HepG2 (cell line): ENCODE data around the gene STIMATE. TPM values are rescaled to one million over a fixed set of nuclear protein-coding genes. Genes with fewer than 3 reads are reported as not detected.

Experiments
- AHR ChIP-seq: IDR thresholded peaks from 2 replicates; pipeline ENCODE4 v1.6.1; 2018; ENCODE audit warnings: missing genetic modification reagents, missing compliant biosample characterization
- JARID2 ChIP-seq: sonication (generic); formaldehyde crosslinking; IDR thresholded peaks from 2 replicates; pipeline ENCODE4 v1.8.1; 2023; ENCODE audit warnings: missing genetic modification reagents, inconsistent platforms; ENCODE audit not compliant: insufficient replicate concordance
- MED1 ChIP-seq: sonication (generic); formaldehyde crosslinking; IDR thresholded peaks from 2 replicates; pipeline ENCODE4 v1.4.0; 2020; ENCODE audit warnings: missing genetic modification reagents
- NFIB ChIP-seq: sonication (generic); formaldehyde crosslinking; IDR thresholded peaks from 2 replicates; pipeline ENCODE4 v1.9.0; 2021; ENCODE audit warnings: missing genetic modification reagents, mild to moderate bottlenecking, borderline replicate concordance
- PAXIP1 ChIP-seq: sonication (generic); formaldehyde crosslinking; conservative IDR thresholded peaks from 2 replicates; pipeline ENCODE4 v1.4.0; 2020; ENCODE audit warnings: mild to moderate bottlenecking, missing genetic modification reagents, moderate library complexity
- RBAK ChIP-seq: sonication (generic); formaldehyde crosslinking; IDR thresholded peaks from 2 replicates; pipeline ENCODE4 v1.5.1; 2020; ENCODE audit warnings: mild to moderate bottlenecking, missing genetic modification reagents
- THRA ChIP-seq: sonication (generic); formaldehyde crosslinking; IDR thresholded peaks from 2 replicates; pipeline ENCODE4 v1.4.0; 2020; ENCODE audit warnings: missing genetic modification reagents, borderline replicate concordance
- ZNF468 ChIP-seq: sonication (generic); formaldehyde crosslinking; IDR thresholded peaks from 2 replicates; pipeline ENCODE4 v1.8.0; 2022; ENCODE audit warnings: mild to moderate bottlenecking, moderate library complexity, missing genetic modification reagents
- polyA plus RNA-seq, 8 experiments: library from polyadenylated mRNA; depleted of rRNA in 3 of 8; stranded (reverse) in 7 of 8; unstranded in 1 of 8; fragments of >200 nt; fragmentation: Illumina TruSeq in 4 of 8; extraction: Trizol in 4 of 8; gene quantifications; 2 replicates each; pipeline versions ENCODE4 v1.2.1 to v1.2.3, GENCODE V29; 2011 to 2016; ENCODE audit warnings: low read depth in 4 of 8, missing spikeins in 1 of 8, mixed read lengths in 1 of 8; ENCODE audit not compliant: insufficient read depth in 1 of 8
- total RNA-seq, 5 experiments: library from RNA; depleted of rRNA; stranded (reverse); fragments of >200 nt; fragmentation: Illumina TruSeq; extraction: Trizol; gene quantifications; 2 replicates each; pipeline ENCODE4 v1.2.3, GENCODE V29; 2016; ENCODE audit warnings: low read depth in 1 of 5
- TF ChIP-seq, protein P1 (sequence below): sonication (generic); formaldehyde crosslinking; IDR thresholded peaks from 2 replicates; pipeline ENCODE4 v1.5.0; 2020; ENCODE audit warnings: mild to moderate bottlenecking, low read depth, missing genetic modification reagents, borderline replicate concordance
- TF ChIP-seq, protein P2 (sequence below): sonication (generic); formaldehyde crosslinking; IDR thresholded peaks from 2 replicates; pipeline ENCODE4 v1.9.0; 2021; ENCODE audit warnings: missing genetic modification reagents, borderline replicate concordance
- TF ChIP-seq, protein P3 (sequence below): sonication (generic); formaldehyde crosslinking; IDR thresholded peaks from 2 replicates; pipeline ENCODE4 v1.4.0; 2020; ENCODE audit warnings: missing genetic modification reagents
- TF ChIP-seq, protein P4 (sequence below): IDR thresholded peaks from 2 replicates; pipeline ENCODE4 v1.6.1; 2012; ENCODE audit warnings: low read depth, low read length, improper control_type of control experiment
- TF ChIP-seq, protein P5 (sequence below): sonication (generic); formaldehyde crosslinking; IDR thresholded peaks from 2 replicates; pipeline ENCODE4 v1.8.1; 2023; ENCODE audit warnings: mild to moderate bottlenecking, inconsistent platforms, moderate library complexity, missing genetic modification reagents, borderline replicate concordance

Gene STIMATE
- total and polyA plus RNA-seq, 2 of the 13 experiments (the other 11 are each of a cell fraction or from before 2014, with no cell fraction given): 5.7 to 11.7 TPM

GRCh38 chr3:52795298-52795900 lies 101.9 kb downstream of the STIMATE start (continued):
- TF ChIP-seq, protein P1, sequence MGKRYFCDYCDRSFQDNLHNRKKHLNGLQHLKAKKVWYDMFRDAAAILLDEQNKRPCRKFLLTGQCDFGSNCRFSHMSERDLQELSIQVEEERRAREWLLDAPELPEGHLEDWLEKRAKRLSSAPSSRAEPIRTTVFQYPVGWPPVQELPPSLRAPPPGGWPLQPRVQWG (CRISPR knock-in tag): no peak
- no peak for TF ChIP-seq NFIB
- TF ChIP-seq JARID2: no peak
- TF ChIP-seq, protein P2, sequence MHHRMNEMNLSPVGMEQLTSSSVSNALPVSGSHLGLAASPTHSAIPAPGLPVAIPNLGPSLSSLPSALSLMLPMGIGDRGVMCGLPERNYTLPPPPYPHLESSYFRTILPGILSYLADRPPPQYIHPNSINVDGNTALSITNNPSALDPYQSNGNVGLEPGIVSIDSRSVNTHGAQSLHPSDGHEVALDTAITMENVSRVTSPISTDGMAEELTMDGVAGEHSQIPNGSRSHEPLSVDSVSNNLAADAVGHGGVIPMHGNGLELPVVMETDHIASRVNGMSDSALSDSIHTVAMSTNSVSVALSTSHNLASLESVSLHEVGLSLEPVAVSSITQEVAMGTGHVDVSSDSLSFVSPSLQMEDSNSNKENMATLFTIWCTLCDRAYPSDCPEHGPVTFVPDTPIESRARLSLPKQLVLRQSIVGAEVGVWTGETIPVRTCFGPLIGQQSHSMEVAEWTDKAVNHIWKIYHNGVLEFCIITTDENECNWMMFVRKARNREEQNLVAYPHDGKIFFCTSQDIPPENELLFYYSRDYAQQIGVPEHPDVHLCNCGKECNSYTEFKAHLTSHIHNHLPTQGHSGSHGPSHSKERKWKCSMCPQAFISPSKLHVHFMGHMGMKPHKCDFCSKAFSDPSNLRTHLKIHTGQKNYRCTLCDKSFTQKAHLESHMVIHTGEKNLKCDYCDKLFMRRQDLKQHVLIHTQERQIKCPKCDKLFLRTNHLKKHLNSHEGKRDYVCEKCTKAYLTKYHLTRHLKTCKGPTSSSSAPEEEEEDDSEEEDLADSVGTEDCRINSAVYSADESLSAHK (CRISPR knock-in tag): no peak
- TF ChIP-seq RBAK (CRISPR knock-in tag): no peak
- TF ChIP-seq AHR: peak; percentile 46; the same call in 1 of the 2 replicates
- peak; percentile 88 for TF ChIP-seq THRA (CRISPR knock-in tag)
- TF ChIP-seq, protein P3, sequence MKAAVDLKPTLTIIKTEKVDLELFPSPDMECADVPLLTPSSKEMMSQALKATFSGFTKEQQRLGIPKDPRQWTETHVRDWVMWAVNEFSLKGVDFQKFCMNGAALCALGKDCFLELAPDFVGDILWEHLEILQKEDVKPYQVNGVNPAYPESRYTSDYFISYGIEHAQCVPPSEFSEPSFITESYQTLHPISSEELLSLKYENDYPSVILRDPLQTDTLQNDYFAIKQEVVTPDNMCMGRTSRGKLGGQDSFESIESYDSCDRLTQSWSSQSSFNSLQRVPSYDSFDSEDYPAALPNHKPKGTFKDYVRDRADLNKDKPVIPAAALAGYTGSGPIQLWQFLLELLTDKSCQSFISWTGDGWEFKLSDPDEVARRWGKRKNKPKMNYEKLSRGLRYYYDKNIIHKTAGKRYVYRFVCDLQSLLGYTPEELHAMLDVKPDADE (CRISPR knock-in tag): no peak
- TF ChIP-seq, protein P4, sequence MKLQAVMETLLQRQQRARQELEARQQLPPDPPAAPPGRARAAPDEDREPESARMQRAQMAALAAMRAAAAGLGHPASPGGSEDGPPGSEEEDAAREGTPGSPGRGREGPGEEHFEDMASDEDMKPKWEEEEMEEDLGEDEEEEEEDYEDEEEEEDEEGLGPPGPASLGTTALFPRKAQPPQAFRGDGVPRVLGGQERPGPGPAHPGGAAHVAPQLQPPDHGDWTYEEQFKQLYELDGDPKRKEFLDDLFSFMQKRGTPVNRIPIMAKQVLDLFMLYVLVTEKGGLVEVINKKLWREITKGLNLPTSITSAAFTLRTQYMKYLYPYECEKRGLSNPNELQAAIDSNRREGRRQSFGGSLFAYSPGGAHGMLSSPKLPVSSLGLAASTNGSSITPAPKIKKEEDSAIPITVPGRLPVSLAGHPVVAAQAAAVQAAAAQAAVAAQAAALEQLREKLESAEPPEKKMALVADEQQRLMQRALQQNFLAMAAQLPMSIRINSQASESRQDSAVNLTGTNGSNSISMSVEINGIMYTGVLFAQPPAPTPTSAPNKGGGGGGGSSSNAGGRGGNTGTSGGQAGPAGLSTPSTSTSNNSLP: no peak
- TF ChIP-seq MED1: peak; percentile 95
- peak; percentile 95 for TF ChIP-seq PAXIP1 (CRISPR knock-in tag)
- no peak for TF ChIP-seq ZNF468 (CRISPR knock-in tag)
- TF ChIP-seq, protein P5, sequence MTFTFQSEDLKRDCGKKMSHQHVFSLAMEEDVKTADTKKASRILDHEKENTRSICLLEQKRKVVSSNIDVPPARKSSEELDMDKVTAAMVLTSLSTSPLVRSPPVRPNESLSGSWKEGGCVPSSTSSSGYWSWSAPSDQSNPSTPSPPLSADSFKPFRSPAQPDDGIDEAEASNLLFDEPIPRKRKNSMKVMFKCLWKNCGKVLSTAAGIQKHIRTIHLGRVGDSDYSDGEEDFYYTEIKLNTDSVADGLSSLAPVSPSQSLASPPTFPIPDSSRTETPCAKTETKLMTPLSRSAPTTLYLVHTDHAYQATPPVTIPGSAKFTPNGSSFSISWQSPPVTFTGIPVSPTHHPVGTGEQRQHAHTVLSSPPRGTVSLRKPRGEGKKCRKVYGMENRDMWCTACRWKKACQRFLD: no peak
